Activated CD8-positive, alpha-beta memory T cell treated with anti-CD3 and anti-CD28 coated beads, Interleukin-2, amount 50 U/mL, for 4 hours (primary cell): ENCODE results near the gene ARL13B.
"Not testable (repeated sequence)": the region's sequence is repeated elsewhere in the genome, so short reads cannot be mapped to it uniquely, and the experiment has no call there.

ENCODE experiments used
- DNase-seq: peaks from one replicate; pipeline ENCODE4 v3.0.0-alpha.2; 2020

Gene ARL13B

GRCh38 chr3:94001191-94001590 is 21.2 kb downstream of the ARL13B start:
- no peak for DNase-seq

GRCh38 chr3:94001827-94002495 is 22.0 kb downstream of the ARL13B start:
- no peak for DNase-seq

GRCh38 chr3:94004301-94004910 is 24.5 kb downstream of the ARL13B start:
- DNase-seq = no peak

- no peak for DNase-seq
Measured at GRCh38 chr3:94008253-94008652, 28.3 kb downstream of the ARL13B start.

GRCh38 chr3:94009608-94010007 is 29.7 kb downstream of the ARL13B start:
- no peak for DNase-seq

- no peak for DNase-seq
Measured at GRCh38 chr3:94011233-94011711, 31.3 kb downstream of the ARL13B start.

- DNase-seq = no peak
Measured at GRCh38 chr3:94012185-94012584, 32.2 kb downstream of the ARL13B start.

GRCh38 chr3:94015025-94015424 is 35.1 kb downstream of the ARL13B start:
- DNase-seq = no peak

- DNase-seq = no peak
Measured at GRCh38 chr3:94019659-94020058, 39.7 kb downstream of the ARL13B start.

- DNase-seq = no peak
Measured at GRCh38 chr3:94020293-94020692, 40.3 kb downstream of the ARL13B start.

GRCh38 chr3:94024385-94024784 is 44.4 kb downstream of the ARL13B start:
- DNase-seq = no peak

- no peak for DNase-seq
Measured at GRCh38 chr3:94026623-94027022, 46.7 kb downstream of the ARL13B start.

GRCh38 chr3:94028093-94028837 is 48.3 kb downstream of the ARL13B start, which contains the start of gene STX19:
STX19 (minus strand) TSS chr3:94028597; CDS start chr3:94015269, 13,328 bp downstream.
- DNase-seq = no peak

GRCh38 chr3:94036909-94037507 is 57.1 kb downstream of the ARL13B start:
- no peak for DNase-seq

- no peak for DNase-seq
Measured at GRCh38 chr3:94043285-94043684, 63.3 kb downstream of the ARL13B start.

- not testable (repeated sequence) for DNase-seq
Measured at GRCh38 chr3:94044100-94044936, 64.4 kb downstream of the ARL13B start.

GRCh38 chr3:94046533-94046932 is 66.6 kb downstream of the ARL13B start:
- DNase-seq = no peak

- DNase-seq = no peak
Measured at GRCh38 chr3:94049267-94049666, 69.3 kb downstream of the ARL13B start.

- DNase-seq = no peak
Measured at GRCh38 chr3:94050546-94050945, 70.6 kb downstream of the ARL13B start.

- DNase-seq = no peak
Measured at GRCh38 chr3:94061297-94061696, 81.3 kb downstream of the ARL13B start.

GRCh38 chr3:94062513-94063404 is 82.8 kb downstream of the ARL13B start, which contains the start of the genes DHFR2 and NSUN3:
DHFR2 (minus strand) TSS chr3:94062916; CDS start chr3:94061511, 1,405 bp downstream.
NSUN3 (plus strand) TSS chr3:94063061; CDS start chr3:94063127, 66 bp downstream.
- peak; percentile 74 for DNase-seq
